Endothelial cell (in vitro differentiated cells): ENCODE results near the gene LRRC58. TPM values are rescaled to one million over a fixed set of nuclear protein-coding genes. Genes with fewer than 3 reads are reported as not detected.

Experiments
- DNase-seq: peaks from one replicate; pipeline ENCODE4 v3.0.0; 2021; ENCODE audit warnings: low spot score
- H3K27ac Mint-ChIP-seq: one replicate; pipeline ENCODE4 v1.8.0; 2021; ENCODE audit warnings: mixed read lengths, inconsistent platforms; ENCODE audit not compliant: unreplicated experiment
- H3K27me3 Mint-ChIP-seq: one replicate; pipeline ENCODE4 v1.8.0; 2021; ENCODE audit warnings: mild to moderate bottlenecking, moderate library complexity, mixed read lengths, inconsistent platforms; ENCODE audit not compliant: unreplicated experiment
- H3K36me3 Mint-ChIP-seq: one replicate; pipeline ENCODE4 v1.8.0; 2021; ENCODE audit warnings: mild to moderate bottlenecking, low read depth, mixed read lengths, inconsistent platforms; ENCODE audit not compliant: unreplicated experiment
- H3K4me1 Mint-ChIP-seq: one replicate; pipeline ENCODE4 v1.8.0; 2021; ENCODE audit warnings: mild to moderate bottlenecking, mixed read lengths, inconsistent platforms; ENCODE audit not compliant: unreplicated experiment
- H3K4me3 Mint-ChIP-seq: one replicate; pipeline ENCODE4 v1.8.0; 2021; ENCODE audit warnings: mild to moderate bottlenecking, mixed read lengths, inconsistent platforms; ENCODE audit not compliant: unreplicated experiment
- H3K9me3 Mint-ChIP-seq: one replicate; pipeline ENCODE4 v1.8.0; 2021; ENCODE audit warnings: mixed read lengths, inconsistent platforms; ENCODE audit not compliant: unreplicated experiment
- total RNA-seq: library from RNA; stranded (reverse); fragmentation: NEBNext Ultra II Directional; extraction: Animal tissue kit (Norgen Biotek cat#: 25700); gene quantifications from one replicate; pipeline ENCODE4 v1.2.1, GENCODE V29; 2021; ENCODE audit not compliant: unreplicated experiment
- TF ChIP-seq, protein P1 (sequence below): fragments of 200-600 bp; sonication (generic); IDR thresholded peaks from one replicate; pipeline ENCODE4 v1.5.0; 2021; ENCODE audit warnings: antibody characterized with exemption; ENCODE audit not compliant: unreplicated experiment

LRRC58 gene
- total RNA-seq, 1 donor from 2014 or later = 5.2 TPM

DNA sequence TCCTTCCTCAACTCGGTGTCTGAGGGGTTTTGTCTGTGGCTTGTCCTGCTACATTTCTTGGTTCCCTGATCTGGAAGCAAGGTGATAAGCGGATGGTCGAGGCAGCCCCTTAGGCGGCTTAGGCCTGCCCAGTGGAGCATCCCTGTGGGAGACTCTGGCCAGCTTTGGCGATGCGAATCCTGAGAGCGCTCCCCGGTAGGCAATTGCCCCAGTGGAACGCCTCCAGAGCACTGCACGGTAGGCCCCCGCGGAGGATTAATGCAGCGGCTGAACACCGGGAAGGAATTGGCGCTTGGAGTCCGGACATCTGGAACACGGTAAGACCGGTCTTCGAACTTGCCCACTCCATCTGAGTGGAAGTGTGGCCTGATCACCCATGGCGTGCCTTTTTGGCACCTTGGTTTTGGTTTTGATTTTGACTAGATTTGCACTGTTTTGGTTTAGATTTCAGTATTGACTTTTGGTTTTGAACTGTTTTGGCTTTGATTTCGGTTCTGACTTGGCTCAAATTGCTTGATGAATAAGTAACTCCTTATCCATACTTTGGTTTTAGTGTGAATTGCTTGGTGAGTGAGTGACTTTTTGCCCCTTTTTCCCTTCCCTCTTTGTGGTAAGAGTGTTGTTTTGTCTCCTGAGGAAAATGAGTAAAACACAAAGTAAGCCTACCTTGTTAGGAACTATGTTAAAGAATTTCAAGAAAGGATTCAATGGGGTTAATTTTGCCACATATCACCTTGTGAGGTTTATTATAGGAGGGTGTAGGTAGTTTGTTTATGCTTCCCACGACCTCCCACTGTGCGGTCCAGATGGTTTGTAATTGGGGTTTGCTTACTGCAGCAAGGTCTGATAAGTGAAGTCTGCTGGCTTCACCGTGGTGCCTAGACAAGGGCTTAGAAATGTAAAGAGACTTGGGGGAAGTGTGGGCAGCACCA, 37.0 kb downstream of the LRRC58 start:
- peaks cover 3% of the 10 kb centered on the region for H3K36me3 Mint-ChIP-seq
- H3K9me3 Mint-ChIP-seq = no peaks in the 10 kb centered on the region
- TF ChIP-seq, protein P1, sequence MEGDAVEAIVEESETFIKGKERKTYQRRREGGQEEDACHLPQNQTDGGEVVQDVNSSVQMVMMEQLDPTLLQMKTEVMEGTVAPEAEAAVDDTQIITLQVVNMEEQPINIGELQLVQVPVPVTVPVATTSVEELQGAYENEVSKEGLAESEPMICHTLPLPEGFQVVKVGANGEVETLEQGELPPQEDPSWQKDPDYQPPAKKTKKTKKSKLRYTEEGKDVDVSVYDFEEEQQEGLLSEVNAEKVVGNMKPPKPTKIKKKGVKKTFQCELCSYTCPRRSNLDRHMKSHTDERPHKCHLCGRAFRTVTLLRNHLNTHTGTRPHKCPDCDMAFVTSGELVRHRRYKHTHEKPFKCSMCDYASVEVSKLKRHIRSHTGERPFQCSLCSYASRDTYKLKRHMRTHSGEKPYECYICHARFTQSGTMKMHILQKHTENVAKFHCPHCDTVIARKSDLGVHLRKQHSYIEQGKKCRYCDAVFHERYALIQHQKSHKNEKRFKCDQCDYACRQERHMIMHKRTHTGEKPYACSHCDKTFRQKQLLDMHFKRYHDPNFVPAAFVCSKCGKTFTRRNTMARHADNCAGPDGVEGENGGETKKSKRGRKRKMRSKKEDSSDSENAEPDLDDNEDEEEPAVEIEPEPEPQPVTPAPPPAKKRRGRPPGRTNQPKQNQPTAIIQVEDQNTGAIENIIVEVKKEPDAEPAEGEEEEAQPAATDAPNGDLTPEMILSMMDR = no peak
- no peaks in the 10 kb centered on the region for H3K4me1 Mint-ChIP-seq
- no peak for DNase-seq
- peaks cover 4% of the 10 kb centered on the region for H3K27me3 Mint-ChIP-seq
- H3K4me3 Mint-ChIP-seq = no peak overlapping the region
- H3K27ac Mint-ChIP-seq = no peak overlapping the region

DNA sequence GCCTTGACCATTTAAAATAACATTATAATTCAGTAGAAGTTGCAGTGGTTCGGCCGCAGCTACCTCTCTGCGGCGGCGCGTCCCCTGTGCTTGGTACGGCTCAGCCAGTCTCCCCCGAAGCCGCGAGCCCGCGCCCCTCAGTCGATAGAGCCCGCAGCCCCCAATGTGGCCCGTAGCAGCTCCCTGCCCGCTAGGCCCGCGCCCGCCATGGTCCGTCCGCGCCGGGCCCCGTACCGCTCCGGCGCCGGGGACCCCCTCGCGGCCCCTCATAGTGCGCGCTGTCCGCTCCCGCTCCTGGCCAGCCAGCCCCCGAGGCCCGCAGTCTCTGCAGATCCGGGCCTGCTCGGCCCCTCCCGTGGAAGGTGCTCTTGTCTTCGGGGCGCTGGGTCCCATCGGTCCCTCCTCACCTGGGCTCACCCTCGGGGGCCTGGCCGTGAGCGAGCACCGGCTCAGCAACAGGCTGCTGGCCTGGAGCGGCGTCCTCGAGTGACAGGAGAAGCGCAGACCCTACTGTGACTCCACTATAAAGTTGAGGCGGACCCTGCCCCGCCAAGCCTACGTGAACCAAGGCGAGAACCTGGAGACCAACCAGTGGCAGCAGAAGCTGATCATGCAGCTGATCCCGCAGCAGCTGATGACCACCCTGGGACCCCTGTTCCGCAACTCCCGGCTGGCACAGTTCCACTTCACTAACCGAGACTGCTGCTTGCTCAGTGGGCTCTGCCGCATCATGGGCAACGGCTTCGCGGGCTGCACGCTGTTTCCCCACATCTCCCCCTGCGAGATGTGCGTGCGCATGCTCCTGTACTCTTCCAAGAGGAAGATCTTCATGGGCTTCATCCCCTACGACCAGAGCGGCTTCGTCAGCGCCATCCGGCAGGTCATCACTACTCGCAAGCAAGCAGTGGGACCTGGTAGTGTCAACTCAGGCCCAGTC, 42.4 kb downstream of the LRRC58 start:
- TF ChIP-seq, protein P1 = no peak
- DNase-seq = no peak
- H3K9me3 Mint-ChIP-seq = no peaks in the 10 kb centered on the region
- no peaks in the 10 kb centered on the region for H3K4me1 Mint-ChIP-seq
- H3K4me3 Mint-ChIP-seq = no peak overlapping the region
- no peak overlapping the region for H3K27ac Mint-ChIP-seq
- H3K27me3 Mint-ChIP-seq = peaks cover 6% of the 10 kb centered on the region
- no peaks in the 10 kb centered on the region for H3K36me3 Mint-ChIP-seq

DNA sequence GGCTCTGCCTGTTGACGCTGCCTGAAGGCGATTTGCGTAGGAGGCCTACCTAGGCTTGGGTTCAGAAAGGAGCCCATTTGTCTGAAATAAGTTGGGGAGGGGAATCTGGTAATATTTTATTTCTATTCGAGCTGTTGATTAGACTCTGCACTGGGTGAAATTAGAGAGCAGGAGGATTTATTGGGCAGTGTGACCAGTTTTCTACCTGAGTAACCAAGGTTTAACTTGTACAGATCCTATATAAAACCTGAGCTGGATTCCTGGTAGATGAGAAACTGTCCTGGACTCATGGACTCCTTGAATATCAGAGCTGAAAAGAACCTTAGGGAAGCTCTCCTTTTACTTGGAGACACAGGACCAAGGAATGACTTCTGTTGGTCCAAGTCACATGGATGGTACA, 44.5 kb downstream of the LRRC58 start:
- Mint-ChIP-seq H3K27me3 (peaks cover 3% of the 10 kb centered on the region), H3K27ac (no peak overlapping the region), H3K4me1 (no peaks in the 10 kb centered on the region), H3K9me3 (no peaks in the 10 kb centered on the region), H3K4me3 (no peak overlapping the region), H3K36me3 (no peaks in the 10 kb centered on the region)
- TF ChIP-seq, protein P1 = no peak
- DNase-seq = no peak

DNA sequence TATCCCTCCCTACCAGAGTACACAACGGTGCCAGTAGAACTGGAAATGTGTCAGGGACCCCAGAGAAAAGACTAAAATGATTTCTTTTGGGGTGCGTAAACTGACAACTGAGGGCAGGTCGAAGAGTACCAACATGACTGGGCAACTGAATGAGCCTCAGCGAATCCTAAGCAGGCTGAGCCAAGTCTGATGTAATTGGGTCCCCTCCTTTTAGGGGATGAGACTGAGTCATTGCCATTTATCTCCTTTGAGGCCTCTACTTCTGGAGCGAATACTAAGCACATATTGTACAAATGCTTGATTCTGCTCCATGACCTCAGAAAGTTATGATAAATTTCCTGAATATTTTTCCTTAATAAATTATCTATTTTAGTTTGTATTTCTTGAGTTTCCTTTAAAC, 46.8 kb downstream of the LRRC58 start:
- Mint-ChIP-seq H3K4me3 (no peak overlapping the region), H3K27ac (no peak overlapping the region), H3K36me3 (no peaks in the 10 kb centered on the region), H3K9me3 (no peaks in the 10 kb centered on the region), H3K27me3 (peaks cover 3% of the 10 kb centered on the region), H3K4me1 (no peaks in the 10 kb centered on the region)
- TF ChIP-seq, protein P1 = no peak
- no peak for DNase-seq
